Peyer's patch (tissue), 4 donors: ENCODE results near the gene SLC30A5. TPM values are rescaled to one million over a fixed set of nuclear protein-coding genes. Genes with fewer than 3 reads are reported as not detected.
A peak's percentile ranks its signal among the peaks of the same experiment; 100 is the strongest.
"Not testable (repeated sequence)": the region's sequence is repeated elsewhere in the genome, so short reads cannot be mapped to it uniquely, and the experiment has no call there.

Source experiments
- DNase-seq, 3 donors: peaks; one replicate each; pipeline ENCODE4 v3.0.0-alpha.2; 2017 to 2019
- H3K27ac ChIP-seq, 4 donors: fragments of 200-600 bp; sonication (generic); one replicate each; pipeline ENCODE4 v1.5.1; 2016 to 2019
- H3K27me3 ChIP-seq, 2 donors: fragments of 200-600 bp; sonication (generic); one replicate each; pipeline ENCODE4 v1.5.1; 2019
- H3K36me3 ChIP-seq, 3 donors: fragments of 200-600 bp; sonication (generic); one replicate each; pipeline ENCODE4 v1.5.1; 2016 to 2019
- H3K4me1 ChIP-seq, 4 donors: fragments of 200-600 bp; sonication (generic); one replicate each; pipeline ENCODE4 v1.5.1; 2016 to 2019
- H3K4me3 ChIP-seq, 4 donors: fragments of 200-600 bp; sonication (generic); 1 replicate in 3 of 4; 2 replicates in 1 of 4; pipeline ENCODE4 v1.5.1; 2016 to 2019; ENCODE audit warnings: mild to moderate bottlenecking in 1 of 4
- H3K9me3 ChIP-seq, 4 donors: fragments of 200-600 bp; sonication (generic); one replicate each; pipeline ENCODE4 v1.5.1; 2016 to 2019; ENCODE audit warnings: mild to moderate bottlenecking in 1 of 4
- POLR2A ChIP-seq, 2 donors: fragments of 450-650 bp; IDR thresholded peaks; one replicate each; pipeline ENCODE4 v1.5.1; 2017; ENCODE audit warnings: antibody characterized with exemption in 2 of 2, mild to moderate bottlenecking in 2 of 2, moderate library complexity in 2 of 2
- total RNA-seq, 4 donors: library from RNA; depleted of rRNA; stranded (reverse); fragments of >200 nt; gene quantifications; one replicate each; pipeline ENCODE4 v1.1.0, GENCODE V29; 2016
- TF ChIP-seq, protein P1 (sequence below), 6 experiments: fragments of 450-650 bp in 4 of 6; fragments of 200-600 bp in 2 of 6; sonication (generic) in 1 of 6; IDR thresholded peaks; one replicate each; pipeline ENCODE4 v1.5.1; 2017 to 2019; ENCODE audit warnings: antibody characterized with exemption in 6 of 6, mild to moderate bottlenecking in 3 of 6, moderate library complexity in 1 of 6

The SLC30A5 gene
- 10 to 100 TPM; 14.0 to 50.4 (median 33.8) TPM for total RNA-seq

DNA sequence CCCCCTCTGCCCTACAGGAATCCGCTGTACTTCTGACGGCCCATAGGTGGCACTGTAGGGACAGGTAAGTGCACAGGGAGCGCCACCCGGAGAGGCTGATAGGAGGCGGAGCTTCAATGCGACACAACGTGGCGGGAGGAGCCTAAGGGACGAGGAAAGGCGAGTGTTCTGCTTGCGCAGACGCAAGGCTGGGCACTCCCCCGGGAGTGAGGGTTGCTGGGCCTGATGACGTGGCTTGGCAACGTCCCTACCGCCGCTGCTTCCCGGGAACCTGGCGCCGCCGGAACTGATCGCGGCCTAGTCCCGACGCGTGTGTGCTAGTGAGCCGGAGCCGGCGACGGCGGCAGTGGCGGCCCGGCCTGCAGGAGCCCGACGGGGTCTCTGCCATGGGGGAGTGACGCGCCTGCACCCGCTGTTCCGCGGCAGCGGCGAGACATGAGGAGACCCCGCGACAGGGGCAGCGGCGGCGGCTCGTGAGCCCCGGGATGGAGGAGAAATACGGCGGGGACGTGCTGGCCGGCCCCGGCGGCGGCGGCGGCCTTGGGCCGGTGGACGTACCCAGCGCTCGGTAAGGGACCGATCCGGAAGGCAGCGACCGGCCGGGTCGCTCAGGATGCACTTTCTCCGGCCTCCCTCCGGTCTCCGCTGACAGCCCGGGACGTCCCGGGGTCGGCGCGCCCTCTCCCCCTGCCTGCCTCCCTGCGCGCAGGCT lies at the start of gene SLC30A5:
SLC30A5 (plus strand) TSS at position 244 of the 712 bp plus-strand sequence; CDS start at position 486, 242 bp downstream.
- no peaks in the 10 kb centered on the region for H3K9me3 ChIP-seq
- H3K4me1 ChIP-seq, result peaks cover 0 to 19% (median 3%) of the 10 kb centered on the region in 4 donors
- TF ChIP-seq, protein P1, sequence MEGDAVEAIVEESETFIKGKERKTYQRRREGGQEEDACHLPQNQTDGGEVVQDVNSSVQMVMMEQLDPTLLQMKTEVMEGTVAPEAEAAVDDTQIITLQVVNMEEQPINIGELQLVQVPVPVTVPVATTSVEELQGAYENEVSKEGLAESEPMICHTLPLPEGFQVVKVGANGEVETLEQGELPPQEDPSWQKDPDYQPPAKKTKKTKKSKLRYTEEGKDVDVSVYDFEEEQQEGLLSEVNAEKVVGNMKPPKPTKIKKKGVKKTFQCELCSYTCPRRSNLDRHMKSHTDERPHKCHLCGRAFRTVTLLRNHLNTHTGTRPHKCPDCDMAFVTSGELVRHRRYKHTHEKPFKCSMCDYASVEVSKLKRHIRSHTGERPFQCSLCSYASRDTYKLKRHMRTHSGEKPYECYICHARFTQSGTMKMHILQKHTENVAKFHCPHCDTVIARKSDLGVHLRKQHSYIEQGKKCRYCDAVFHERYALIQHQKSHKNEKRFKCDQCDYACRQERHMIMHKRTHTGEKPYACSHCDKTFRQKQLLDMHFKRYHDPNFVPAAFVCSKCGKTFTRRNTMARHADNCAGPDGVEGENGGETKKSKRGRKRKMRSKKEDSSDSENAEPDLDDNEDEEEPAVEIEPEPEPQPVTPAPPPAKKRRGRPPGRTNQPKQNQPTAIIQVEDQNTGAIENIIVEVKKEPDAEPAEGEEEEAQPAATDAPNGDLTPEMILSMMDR (IDR thresholded peaks at IDR 0.05), result peak; percentile 89 to 99 (median 96)
- peak; percentile 86 to 93 for TF ChIP-seq POLR2A (IDR thresholded peaks at IDR 0.05)
- H3K4me3 ChIP-seq, result peak within 1 kb of the TSS; percentile 66 to 92 (median 91)
- no peaks in the 10 kb centered on the region for H3K27me3 ChIP-seq
- peak; percentile 98 to 100 (median 99) for DNase-seq
- peak within 1 kb of the TSS; percentile 90 to 98 (median 95) for H3K27ac ChIP-seq
- peaks cover 0 to 3% (median 0%) of the 10 kb centered on the region in 3 donors for H3K36me3 ChIP-seq

DNA sequence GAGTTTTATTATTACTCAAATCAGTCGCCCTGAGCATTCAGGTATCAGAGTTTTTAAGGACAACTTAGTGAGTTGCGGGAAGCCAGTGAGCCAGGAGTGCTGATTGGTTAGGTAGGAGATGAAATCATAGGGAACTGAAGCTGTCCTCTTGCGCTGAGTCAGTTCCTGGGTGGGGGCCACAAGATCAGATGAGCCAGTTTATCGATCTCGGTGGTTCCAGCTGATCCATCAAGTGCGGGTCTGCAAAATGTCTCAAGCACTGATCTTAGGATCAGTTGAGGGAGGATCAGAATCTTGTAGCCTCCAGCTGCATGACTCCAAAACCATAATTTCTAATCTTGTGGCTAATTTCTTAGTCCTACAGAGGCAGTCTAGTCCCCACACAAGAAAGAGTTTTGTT lies 48.6 kb upstream of the SLC30A5 start:
- H3K4me1 ChIP-seq, H3K9me3 ChIP-seq, H3K27ac ChIP-seq, H3K4me3 ChIP-seq, H3K27me3 ChIP-seq, DNase-seq, H3K36me3 ChIP-seq: not testable (repeated sequence)

DNA sequence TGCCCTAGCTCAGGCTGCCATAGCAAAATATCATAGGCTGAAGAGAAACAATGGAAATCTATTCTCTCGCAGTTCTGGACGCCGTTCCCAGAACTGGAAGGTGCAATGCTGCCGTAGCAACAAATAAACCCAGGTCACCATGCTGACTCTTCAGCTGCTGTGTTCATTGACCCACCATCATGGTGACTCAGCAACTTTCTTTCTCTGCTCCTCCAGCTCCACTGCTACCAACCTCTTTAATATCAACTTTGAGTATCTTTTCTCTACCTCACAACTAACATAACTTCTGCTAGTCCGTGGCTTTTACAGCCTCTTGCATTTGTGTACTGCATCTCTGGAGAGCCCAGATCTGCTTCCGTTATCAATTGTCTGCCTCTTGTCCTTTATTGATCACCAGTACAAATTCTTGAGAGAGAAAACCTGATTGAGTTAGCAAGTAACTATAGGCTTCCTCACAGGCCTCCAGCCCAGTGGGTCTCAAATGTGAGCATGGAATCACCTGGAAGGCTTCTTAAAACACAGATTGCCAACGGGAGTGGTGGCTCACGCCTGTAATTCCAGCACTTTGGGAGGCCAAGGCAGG lies 47.3 kb upstream of the SLC30A5 start:
- Histone ChIP-seq H3K36me3 (no peaks in the 10 kb centered on the region), H3K27me3 (no peaks in the 10 kb centered on the region), H3K4me3 (no peak overlapping the region), H3K27ac (no peak overlapping the region), H3K4me1 (peaks cover 0 to 3% (median 0%) of the 10 kb centered on the region in 4 donors), H3K9me3 (no peaks in the 10 kb centered on the region)
- DNase-seq, result no peak
- TF ChIP-seq, protein P1 (IDR thresholded peaks at IDR 0.05), result no peak
- no peak for TF ChIP-seq POLR2A (IDR thresholded peaks at IDR 0.05)

DNA sequence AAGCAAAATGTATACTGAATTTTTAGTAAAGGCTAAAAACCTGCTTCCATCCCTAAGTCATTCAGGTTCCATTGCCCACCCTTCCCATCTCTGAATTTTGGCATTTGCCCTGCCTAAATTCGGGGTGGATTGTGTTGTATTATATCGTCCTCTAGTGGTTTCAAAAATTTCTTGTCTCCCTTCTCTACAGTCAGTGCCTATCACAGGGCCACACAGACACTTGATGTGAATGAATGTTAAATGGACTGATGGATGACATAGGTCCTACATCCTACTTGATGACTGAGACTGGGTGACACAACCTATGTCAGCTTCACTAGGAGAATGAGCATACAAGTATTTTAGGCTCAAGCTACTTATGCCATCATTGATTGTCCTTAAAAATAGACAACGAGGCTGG lies 45.6 kb upstream of the SLC30A5 start:
- H3K27me3 ChIP-seq, result no peaks in the 10 kb centered on the region
- DNase-seq, result no peak
- TF ChIP-seq, protein P1 (IDR thresholded peaks at IDR 0.05), result peak in 1 of 6 experiments; percentile 6
- no peak for TF ChIP-seq POLR2A (IDR thresholded peaks at IDR 0.05)
- H3K9me3 ChIP-seq, result no peaks in the 10 kb centered on the region
- no peak overlapping the region for H3K27ac ChIP-seq
- no peaks in the 10 kb centered on the region for H3K36me3 ChIP-seq
- H3K4me3 ChIP-seq, result no peak overlapping the region
- peaks cover 0 to 3% (median 0%) of the 10 kb centered on the region in 4 donors for H3K4me1 ChIP-seq

DNA sequence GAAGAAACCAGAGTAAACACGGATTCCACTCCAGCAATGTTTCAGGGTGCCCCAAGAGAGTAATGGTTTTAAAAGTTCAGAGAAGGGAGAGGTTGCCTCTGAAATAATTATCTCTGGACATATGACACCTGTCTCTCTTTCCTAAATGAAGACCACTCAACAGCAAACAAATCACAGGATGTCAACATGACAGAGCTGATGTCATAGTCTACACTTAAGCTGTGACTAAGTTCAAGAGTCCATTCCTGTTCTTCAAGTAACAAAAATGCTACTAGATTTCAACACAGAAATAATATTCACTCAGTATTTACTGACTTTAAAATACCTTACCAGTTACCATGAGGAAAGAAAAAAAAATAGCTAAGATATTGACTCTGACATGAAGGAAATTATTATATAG lies 44.7 kb upstream of the SLC30A5 start:
- Histone ChIP-seq H3K9me3 (no peaks in the 10 kb centered on the region), H3K4me1 (no peaks in the 10 kb centered on the region), H3K4me3 (no peak overlapping the region), H3K27ac (no peak overlapping the region), H3K36me3 (no peaks in the 10 kb centered on the region), H3K27me3 (no peaks in the 10 kb centered on the region)
- TF ChIP-seq, protein P1 (IDR thresholded peaks at IDR 0.05), result no peak
- TF ChIP-seq POLR2A (IDR thresholded peaks at IDR 0.05), result no peak
- DNase-seq, result no peak

DNA sequence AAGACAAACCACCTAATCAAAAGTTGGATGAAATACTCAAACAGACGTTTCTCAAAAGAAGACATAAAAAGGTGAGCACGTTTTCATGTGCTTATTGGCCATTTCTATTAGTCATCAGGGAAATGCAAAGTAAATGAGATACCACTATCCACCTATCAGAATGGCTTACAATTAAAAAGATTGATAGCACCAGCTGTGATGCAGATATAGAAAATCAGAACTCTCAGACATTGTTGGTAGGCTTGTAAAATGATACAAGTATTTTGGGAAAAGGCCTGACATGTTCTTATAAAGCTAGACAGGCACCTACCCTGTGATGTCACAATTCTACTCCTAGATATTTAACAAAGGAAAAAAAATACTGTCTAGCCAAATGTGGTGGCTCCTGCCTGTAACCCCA lies 44.0 kb upstream of the SLC30A5 start:
- Histone ChIP-seq H3K36me3 (no peaks in the 10 kb centered on the region), H3K4me1 (no peaks in the 10 kb centered on the region), H3K9me3 (no peaks in the 10 kb centered on the region), H3K4me3 (no peak overlapping the region), H3K27ac (no peak overlapping the region), H3K27me3 (no peaks in the 10 kb centered on the region)
- no peak for DNase-seq
- no peak for TF ChIP-seq POLR2A (IDR thresholded peaks at IDR 0.05)
- TF ChIP-seq, protein P1 (IDR thresholded peaks at IDR 0.05), result no peak
